ENCODE measurements around the gene AKAIN1.

The AKAIN1 gene, protein sequence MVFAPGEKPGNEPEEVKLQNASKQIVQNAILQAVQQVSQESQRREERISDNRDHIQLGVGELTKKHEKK

DNA sequence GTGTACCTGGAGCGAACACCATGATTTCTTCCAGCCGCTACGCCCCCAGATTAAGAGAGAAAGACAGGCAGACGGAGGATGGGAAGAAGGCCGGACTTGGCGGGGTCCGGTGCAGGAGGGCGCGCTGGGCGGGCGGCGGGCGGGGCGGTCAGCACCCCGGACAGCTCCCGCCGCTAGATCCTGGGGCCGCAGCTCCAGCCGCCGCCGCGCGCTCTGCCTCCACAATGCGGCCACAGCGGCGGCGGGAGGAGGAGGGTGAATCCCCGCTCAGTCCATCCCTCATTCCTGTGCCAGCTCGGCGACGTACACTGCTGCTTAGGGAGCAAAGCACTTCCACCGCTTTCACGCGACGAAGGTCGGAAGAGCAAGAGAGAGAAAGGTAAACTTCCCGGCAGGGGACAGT lies at the start of gene AKAIN1:
TSS of gene AKAIN1 (minus strand) at position 226 of the 403 bp plus-strand sequence. CDS start at position 22, 204 bp downstream.
- no peaks in the 10 kb centered on the region for H3K9me3 Mint-ChIP-seq
- peaks cover 70% of the 10 kb centered on the region for H3K27me3 Mint-ChIP-seq (ENCODE audit: low read depth)
- peaks cover 4% of the 10 kb centered on the region for H3K4me1 Mint-ChIP-seq
- TF ChIP-seq, protein P1, sequence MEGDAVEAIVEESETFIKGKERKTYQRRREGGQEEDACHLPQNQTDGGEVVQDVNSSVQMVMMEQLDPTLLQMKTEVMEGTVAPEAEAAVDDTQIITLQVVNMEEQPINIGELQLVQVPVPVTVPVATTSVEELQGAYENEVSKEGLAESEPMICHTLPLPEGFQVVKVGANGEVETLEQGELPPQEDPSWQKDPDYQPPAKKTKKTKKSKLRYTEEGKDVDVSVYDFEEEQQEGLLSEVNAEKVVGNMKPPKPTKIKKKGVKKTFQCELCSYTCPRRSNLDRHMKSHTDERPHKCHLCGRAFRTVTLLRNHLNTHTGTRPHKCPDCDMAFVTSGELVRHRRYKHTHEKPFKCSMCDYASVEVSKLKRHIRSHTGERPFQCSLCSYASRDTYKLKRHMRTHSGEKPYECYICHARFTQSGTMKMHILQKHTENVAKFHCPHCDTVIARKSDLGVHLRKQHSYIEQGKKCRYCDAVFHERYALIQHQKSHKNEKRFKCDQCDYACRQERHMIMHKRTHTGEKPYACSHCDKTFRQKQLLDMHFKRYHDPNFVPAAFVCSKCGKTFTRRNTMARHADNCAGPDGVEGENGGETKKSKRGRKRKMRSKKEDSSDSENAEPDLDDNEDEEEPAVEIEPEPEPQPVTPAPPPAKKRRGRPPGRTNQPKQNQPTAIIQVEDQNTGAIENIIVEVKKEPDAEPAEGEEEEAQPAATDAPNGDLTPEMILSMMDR (IDR thresholded peaks at IDR 0.05; ENCODE audit: unreplicated experiment in 3 of 3) = no peak
- no peak within 1 kb of the TSS for H3K27ac Mint-ChIP-seq
- H3K4me3 Mint-ChIP-seq = peak within 1 kb of the TSS; percentile 47 to 65 (median 63)
- H3K36me3 Mint-ChIP-seq (ENCODE audit: low read depth) = no peaks in the 10 kb centered on the region

DNA sequence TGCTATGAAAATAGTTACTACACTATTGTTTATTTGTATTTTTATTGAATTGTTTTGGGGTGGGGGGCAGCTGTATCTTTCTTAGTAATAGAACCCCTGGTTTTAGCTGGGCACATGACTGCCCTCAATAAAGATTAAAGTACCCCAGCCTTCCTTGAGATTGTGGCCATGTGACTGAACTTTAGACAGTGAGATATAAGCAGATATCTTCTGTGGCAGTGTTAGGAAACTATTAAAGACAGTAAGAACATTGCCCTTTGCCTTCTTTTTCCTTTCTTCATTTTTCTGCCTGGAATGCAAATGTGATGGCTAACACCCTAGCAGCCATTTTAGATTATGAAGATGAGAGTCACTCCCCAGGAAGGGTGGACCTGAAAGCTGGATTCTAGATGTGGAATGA lies 47.9 kb upstream of the AKAIN1 start:
- Mint-ChIP-seq H3K4me1 (peaks cover 20% of the 10 kb centered on the region), H3K4me3 (no peak overlapping the region), H3K27ac (no peak overlapping the region), H3K27me3 (ENCODE audit: low read depth) (no peaks in the 10 kb centered on the region), H3K9me3 (no peaks in the 10 kb centered on the region), H3K36me3 (ENCODE audit: low read depth) (peaks cover 40% of the 10 kb centered on the region)
- TF ChIP-seq, protein P1 (IDR thresholded peaks at IDR 0.05; ENCODE audit: unreplicated experiment in 3 of 3) = no peak

DNA sequence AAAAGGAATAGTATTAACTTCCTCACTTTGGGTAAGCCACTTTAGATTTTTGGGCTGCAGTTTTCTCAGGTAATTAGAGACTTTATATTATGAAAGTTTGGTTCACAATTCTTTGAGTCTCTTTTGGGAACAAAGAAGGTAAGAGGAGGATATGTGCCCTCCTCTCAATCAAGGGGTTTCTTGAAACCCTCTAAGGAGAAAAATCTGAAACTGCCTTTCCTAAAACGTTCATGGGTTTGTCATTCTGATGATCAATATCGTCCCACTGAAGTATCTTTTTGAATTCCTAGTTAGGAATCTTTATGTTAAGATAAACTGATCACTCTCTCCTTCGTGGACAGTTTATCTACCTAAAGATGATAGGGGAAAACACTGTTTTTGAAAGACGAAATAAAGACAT lies 42.4 kb upstream of the AKAIN1 start:
- peaks cover 42% of the 10 kb centered on the region for H3K36me3 Mint-ChIP-seq (ENCODE audit: low read depth)
- H3K4me3 Mint-ChIP-seq = peak overlapping the region; percentile 96 to 97 (median 96)
- H3K27ac Mint-ChIP-seq = peak overlapping the region; percentile 52 to 98 (median 97)
- H3K4me1 Mint-ChIP-seq = peaks cover 28% of the 10 kb centered on the region
- H3K27me3 Mint-ChIP-seq (ENCODE audit: low read depth) = peaks cover 3% of the 10 kb centered on the region
- no peaks in the 10 kb centered on the region for H3K9me3 Mint-ChIP-seq
- TF ChIP-seq, protein P1 (IDR thresholded peaks at IDR 0.05; ENCODE audit: unreplicated experiment in 3 of 3) = no peak

DNA sequence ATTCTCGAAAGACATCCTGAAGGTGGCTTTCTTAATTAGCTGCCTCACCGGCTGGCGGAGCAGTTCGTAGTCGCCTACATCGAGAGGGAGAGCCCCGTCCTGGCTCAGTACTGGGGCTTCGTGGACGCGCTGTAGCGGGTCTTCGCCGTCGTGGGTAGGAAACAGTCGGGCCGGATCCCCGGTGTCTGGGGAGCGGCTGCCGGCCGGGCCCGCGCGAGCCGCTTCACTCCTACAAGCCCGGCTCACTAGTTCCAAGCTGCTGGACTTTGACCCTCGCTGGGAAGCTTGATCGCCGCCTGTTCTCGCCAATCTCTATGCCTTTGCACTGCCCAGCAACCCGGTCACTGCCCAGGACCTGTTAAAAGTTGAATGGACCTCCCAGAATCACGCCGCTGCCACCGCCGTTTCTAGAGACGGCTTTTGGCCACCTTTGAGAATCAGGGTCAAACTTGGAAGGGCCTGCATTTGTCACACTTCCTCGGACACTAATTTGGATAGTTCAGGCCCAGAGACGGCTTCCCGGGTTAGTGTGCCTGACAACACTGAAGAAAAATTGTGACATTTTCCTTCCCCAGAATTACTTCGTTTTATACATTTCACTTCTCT lies 41.4 kb upstream of the AKAIN1 start:
- H3K27me3 Mint-ChIP-seq (ENCODE audit: low read depth) = peaks cover 3% of the 10 kb centered on the region
- peaks cover 6% of the 10 kb centered on the region for H3K9me3 Mint-ChIP-seq
- H3K4me3 Mint-ChIP-seq = peak overlapping the region; percentile 96 to 97 (median 96)
- H3K27ac Mint-ChIP-seq = peak overlapping the region; percentile 97 to 98 (median 97)
- TF ChIP-seq, protein P1 (IDR thresholded peaks at IDR 0.05; ENCODE audit: unreplicated experiment in 3 of 3) = no peak
- peaks cover 28% of the 10 kb centered on the region for H3K4me1 Mint-ChIP-seq
- peaks cover 36% of the 10 kb centered on the region for H3K36me3 Mint-ChIP-seq (ENCODE audit: low read depth)

DNA sequence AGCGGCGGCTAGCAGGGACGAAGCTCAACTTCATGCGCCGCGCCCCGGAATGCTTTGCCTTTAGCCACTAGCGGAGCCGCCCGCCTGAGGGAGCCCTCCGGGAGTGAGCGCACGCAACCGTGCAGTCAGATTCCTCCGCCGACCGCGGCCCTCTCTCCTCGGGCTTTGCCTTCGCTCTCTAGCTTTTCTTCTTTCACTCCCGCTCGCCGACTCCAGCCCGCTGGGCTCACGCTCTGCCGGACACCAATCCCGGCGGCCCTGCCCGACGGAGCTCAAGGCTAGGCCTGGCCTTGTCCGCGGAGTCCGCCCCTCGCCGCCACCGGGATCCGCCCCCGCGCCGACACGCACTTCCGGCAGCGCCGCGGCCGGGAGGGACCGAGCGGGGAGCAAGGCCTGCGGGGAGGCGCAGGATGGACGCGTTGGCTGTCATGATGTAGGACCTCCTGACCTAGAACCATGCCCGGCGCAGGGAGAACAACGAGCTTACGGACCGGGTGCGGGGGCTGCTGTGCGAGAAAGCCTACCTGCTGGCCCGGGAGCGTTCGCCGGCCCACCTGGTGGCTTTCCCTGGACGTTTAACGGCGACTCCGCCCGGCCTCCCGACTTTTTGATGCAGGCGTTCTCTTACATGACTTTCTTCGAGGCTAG lies 40.8 kb upstream of the AKAIN1 start:
- Mint-ChIP-seq H3K4me3 (peak overlapping the region; percentile 96 to 97 (median 96)), H3K9me3 (peaks cover 7% of the 10 kb centered on the region), H3K36me3 (ENCODE audit: low read depth) (peaks cover 30% of the 10 kb centered on the region), H3K27me3 (ENCODE audit: low read depth) (peaks cover 3% of the 10 kb centered on the region), H3K27ac (peak overlapping the region; percentile 97 to 98 (median 97)), H3K4me1 (peaks cover 28% of the 10 kb centered on the region)
- TF ChIP-seq, protein P1 (IDR thresholded peaks at IDR 0.05; ENCODE audit: unreplicated experiment in 3 of 3) = peak; percentile 18 to 39 (median 24)

Measured in nephron (organoid).